Fibroblast of pulmonary artery (primary cell): ENCODE measurements around the gene CTSF.
"Not testable (repeated sequence)": the region's sequence is repeated elsewhere in the genome, so short reads cannot be mapped to it uniquely, and the experiment has no call there.

Experiments used
- DNase-seq: peaks from one replicate; pipeline ENCODE4 v3.0.0-alpha.2; 2010; ENCODE audit warnings: low read depth
- H3K4me3 ChIP-seq: replicated peaks from 2 replicates; pipeline ENCODE4 v1.5.1; 2011; ENCODE audit warnings: low read depth, mild to moderate bottlenecking, control low read depth, low read length, moderate library complexity
- CTCF ChIP-seq: IDR thresholded peaks from 2 replicates; pipeline ENCODE4 v1.5.1; 2011; ENCODE audit warnings: mild to moderate bottlenecking, control low read depth, low read length, inconsistent platforms; ENCODE audit errors: missing control alignments

CTSF gene

GRCh38 chr11:66542362-66542761, 26.0 kb downstream of the CTSF start:
- no peak for TF ChIP-seq CTCF
- peak; percentile 20 for DNase-seq
- H3K4me3 ChIP-seq: no peak overlapping the region

- H3K4me3 ChIP-seq: no peak overlapping the region
- no peak for TF ChIP-seq CTCF
- no peak for DNase-seq
Observed at GRCh38 chr11:66541892-66542291, 26.5 kb downstream of the CTSF start.

- not testable (repeated sequence) for DNase-seq, H3K4me3 ChIP-seq
Observed at GRCh38 chr11:66540598-66540997, 27.8 kb downstream of the CTSF start.

GRCh38 chr11:66539870-66540213, 28.6 kb downstream of the CTSF start:
- no peak overlapping the region for H3K4me3 ChIP-seq
- no peak for TF ChIP-seq CTCF
- DNase-seq: no peak

- DNase-seq: no peak
- TF ChIP-seq CTCF: no peak
- no peak overlapping the region for H3K4me3 ChIP-seq
Observed at GRCh38 chr11:66539170-66539869, 29.1 kb downstream of the CTSF start.

DNA sequence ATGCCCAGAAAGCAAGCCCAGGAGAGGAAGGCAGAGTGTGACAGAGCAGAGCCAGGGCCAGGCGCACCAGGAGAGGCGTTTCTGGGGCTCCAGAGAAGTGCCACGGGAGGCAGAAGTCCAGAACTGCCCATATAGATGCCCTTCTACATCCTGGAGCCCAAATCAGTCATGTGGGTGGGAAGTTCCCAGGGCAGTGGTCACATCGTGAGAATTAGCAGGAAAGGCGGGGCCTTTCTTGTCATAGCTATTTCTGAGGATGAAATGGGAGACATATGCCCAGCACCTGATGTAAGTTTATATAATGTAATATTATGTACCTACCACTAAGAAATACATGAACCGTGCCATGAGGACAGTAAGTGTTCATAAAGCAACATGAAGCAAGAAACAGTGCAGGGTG, 35.6 kb downstream of the CTSF start:
- TF ChIP-seq CTCF: no peak
- no peak for DNase-seq
- no peak overlapping the region for H3K4me3 ChIP-seq

DNA sequence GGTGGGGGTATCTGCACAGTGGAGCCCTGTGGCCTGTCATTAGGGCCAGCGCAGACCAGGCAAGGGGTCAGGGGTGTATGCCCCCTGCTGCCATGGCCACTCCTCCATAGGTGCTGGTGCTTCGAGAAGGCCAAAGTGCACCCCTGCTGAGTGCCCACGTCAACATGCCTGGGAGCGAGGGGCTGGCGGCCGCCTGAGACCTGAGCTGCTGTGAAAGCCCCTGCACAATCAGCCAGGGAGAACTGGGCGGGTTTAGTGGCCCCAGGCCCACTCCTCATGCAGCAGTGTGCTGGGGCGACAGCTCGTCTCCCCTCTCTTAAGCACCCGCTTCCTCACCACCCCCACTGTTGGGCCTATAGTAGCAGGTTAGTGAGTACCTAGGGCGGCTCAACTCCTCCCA, 36.6 kb downstream of the CTSF start:
- H3K4me3 ChIP-seq: no peak overlapping the region
- DNase-seq: no peak
- no peak for TF ChIP-seq CTCF
